GM23338 (cell line): ENCODE results near the gene GCN1. TPM values are rescaled to one million over a fixed set of nuclear protein-coding genes. Genes with fewer than 3 reads are reported as not detected.
A peak's percentile ranks its signal among the peaks of the same experiment; 100 is the strongest.

ENCODE experiments used
- ATAC-seq: fragments of 200-7000 bp; cut with Tn5 transposase; 3 replicates; pipeline ENCODE4 v1.9.1; 2020
- DNase-seq: peaks from one replicate; pipeline ENCODE4 v3.0.0-alpha.2; 2015; ENCODE audit warnings: low spot score
- H2AFZ ChIP-seq: fragments of 200-600 bp; sonication (generic); 2 replicates; pipeline ENCODE4 v1.8.0; 2016; ENCODE audit warnings: antibody characterized with exemption, mild to moderate bottlenecking, moderate library complexity
- H3F3A ChIP-seq: fragments of 200-600 bp; sonication (generic); replicated peaks from 2 replicates; pipeline ENCODE4 v1.8.0; 2017; ENCODE audit warnings: antibody characterized with exemption, mixed run types, low read depth
- H3K27ac ChIP-seq: fragments of 200-600 bp; sonication (generic); 2 replicates; pipeline ENCODE4 v1.6.1; 2016; ENCODE audit warnings: low read depth
- H3K27me3 ChIP-seq: fragments of 200-600 bp; sonication (generic); 2 replicates; pipeline ENCODE4 v1.8.0; 2016; ENCODE audit warnings: mild to moderate bottlenecking, mixed run types, moderate library complexity; ENCODE audit not compliant: insufficient read depth
- H3K36me3 ChIP-seq: fragments of 200-600 bp; sonication (generic); 2 replicates; pipeline ENCODE4 v1.8.0; 2016; ENCODE audit warnings: mild to moderate bottlenecking; ENCODE audit not compliant: insufficient read depth
- H3K4me1 ChIP-seq: fragments of 200-600 bp; sonication (generic); 2 replicates; pipeline ENCODE4 v1.8.0; 2016; ENCODE audit warnings: mild to moderate bottlenecking, moderate library complexity; ENCODE audit not compliant: insufficient read depth
- H3K4me2 ChIP-seq: fragments of 200-600 bp; sonication (generic); 2 replicates; pipeline ENCODE4 v1.7.1; 2017; ENCODE audit warnings: mixed run types
- H3K4me3 ChIP-seq: fragments of 200-600 bp; sonication (generic); 2 replicates; pipeline ENCODE4 v1.6.1; 2016; ENCODE audit warnings: mixed run types
- H3K79me2 ChIP-seq: fragments of 200-600 bp; sonication (generic); replicated peaks from 2 replicates; pipeline ENCODE4 v1.8.0; 2017; ENCODE audit warnings: mild to moderate bottlenecking; ENCODE audit not compliant: insufficient read depth
- H3K9me2 ChIP-seq: fragments of 200-600 bp; sonication (generic); 2 replicates; pipeline ENCODE4 v1.8.0; 2017; ENCODE audit not compliant: insufficient read depth
- H4K20me1 ChIP-seq: fragments of 200-600 bp; sonication (generic); replicated peaks from 2 replicates; pipeline ENCODE4 v1.8.0; 2017; ENCODE audit warnings: mild to moderate bottlenecking; ENCODE audit not compliant: insufficient read depth
- H3K27ac Mint-ChIP-seq: 2 replicates; pipeline ENCODE4 v1.8.0; 2020; ENCODE audit warnings: inconsistent platforms, mild to moderate bottlenecking, moderate library complexity, mixed read lengths
- H3K27me3 Mint-ChIP-seq: 3 replicates; pipeline ENCODE4 v1.8.0; 2022; ENCODE audit warnings: low read depth, mild to moderate bottlenecking, moderate library complexity, mixed read lengths, inconsistent platforms; ENCODE audit not compliant: insufficient read depth, poor library complexity
- H3K36me3 Mint-ChIP-seq: 3 replicates; pipeline ENCODE4 v1.8.0; 2021; ENCODE audit warnings: low read depth, mild to moderate bottlenecking, inconsistent platforms, moderate library complexity, mixed read lengths
- H3K4me1 Mint-ChIP-seq: 3 replicates; pipeline ENCODE4 v1.8.0; 2020; ENCODE audit warnings: mild to moderate bottlenecking, inconsistent platforms, mixed read lengths
- H3K4me3 Mint-ChIP-seq: 3 replicates; pipeline ENCODE4 v1.8.0; 2021; ENCODE audit warnings: moderate library complexity, mild to moderate bottlenecking, inconsistent platforms, mixed read lengths
- H3K9me3 Mint-ChIP-seq: 3 replicates; pipeline ENCODE4 v1.8.0; 2020; ENCODE audit warnings: moderate library complexity, mild to moderate bottlenecking, inconsistent platforms, mixed read lengths
- CREB1 ChIP-seq: fragments of 250-450 bp; sonication (Bioruptor Pico); IDR thresholded peaks from 2 replicates; pipeline ENCODE4 v1.5.0; 2020; ENCODE audit warnings: low read depth, mild to moderate bottlenecking, moderate library complexity
- STAT1 ChIP-seq: IDR thresholded peaks from one replicate; pipeline ENCODE4 v1.6.1; 2016; ENCODE audit warnings: antibody characterized with exemption; ENCODE audit not compliant: unreplicated experiment
- ZNF114 ChIP-seq: fragments of 250-450 bp; sonication (Bioruptor Pico); IDR thresholded peaks from 2 replicates; pipeline ENCODE4 v1.5.0; 2020; ENCODE audit warnings: mild to moderate bottlenecking, moderate library complexity
- ZNF331 ChIP-seq: fragments of 250-450 bp; sonication (Bioruptor Pico); IDR thresholded peaks from 2 replicates; pipeline ENCODE4 v1.5.0; 2020; ENCODE audit warnings: low read depth, mild to moderate bottlenecking, moderate library complexity
- polyA plus RNA-seq: library from polyadenylated mRNA; unstranded; fragments of >200 nt; fragmentation: Nextera tagmentation; extraction: Ambion mirVana; gene quantifications from 2 replicates; pipeline ENCODE4 v1.2.1, GENCODE V29; 2016
- total RNA-seq: library from RNA; depleted of rRNA; stranded (reverse); fragments of >200 nt; shearing (Covaris generic); gene quantifications from 2 replicates; pipeline ENCODE4 v1.2.3, GENCODE V29; 2014
- TF ChIP-seq, protein P1 (sequence below): IDR thresholded peaks from one replicate; pipeline ENCODE4 v1.6.1; 2018; ENCODE audit warnings: antibody characterized with exemption; ENCODE audit not compliant: unreplicated experiment

GCN1 gene
- total and polyA plus RNA-seq, 2 experiments from 2014 or later = 18.0 to 177 TPM

DNA sequence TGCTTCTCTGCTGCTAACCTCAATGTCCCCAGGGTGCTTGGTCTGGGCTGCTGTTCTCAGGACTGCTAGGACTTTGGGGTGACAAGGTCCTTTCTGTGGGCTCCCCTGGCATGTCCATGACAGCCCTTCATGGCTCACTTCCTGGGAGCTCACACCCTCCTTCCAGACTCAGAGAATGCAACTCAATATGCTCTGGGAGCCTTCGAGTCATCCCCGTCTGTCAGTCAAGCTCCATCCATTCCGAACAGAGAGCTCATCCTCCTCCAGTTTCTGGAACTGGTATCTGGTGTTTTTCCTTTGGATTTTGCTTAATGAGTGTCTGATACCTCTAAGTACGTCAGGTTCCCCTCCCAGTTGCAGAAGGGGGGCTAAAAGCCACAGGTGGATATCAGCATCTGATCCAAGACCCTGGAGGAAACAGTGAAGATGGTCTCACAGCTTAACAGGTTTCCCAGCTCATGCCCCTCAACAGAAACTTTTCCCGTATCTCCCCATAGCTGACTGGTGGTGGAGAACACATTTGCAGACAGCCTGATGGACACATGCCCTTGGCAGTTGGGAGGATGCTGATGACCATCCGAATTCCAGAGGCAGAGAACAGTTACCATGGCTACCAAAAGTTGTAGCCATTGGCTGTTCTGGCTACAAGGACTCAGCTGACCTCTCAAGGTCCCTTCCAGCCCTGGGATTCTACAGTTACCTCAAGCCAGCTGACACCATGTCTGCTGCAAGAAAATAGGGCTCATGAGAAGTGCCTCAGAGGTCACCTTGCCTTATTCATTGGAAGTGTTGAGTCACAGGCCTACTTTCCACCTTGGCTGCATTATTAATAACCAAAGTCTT lies 68.5 kb downstream of the GCN1 start:
- no peak for TF ChIP-seq ZNF331 (CRISPR knock-in tag)
- TF ChIP-seq ZNF114 = no peak
- H3K4me1 Mint-ChIP-seq = peaks cover 22% of the 10 kb centered on the region

DNA sequence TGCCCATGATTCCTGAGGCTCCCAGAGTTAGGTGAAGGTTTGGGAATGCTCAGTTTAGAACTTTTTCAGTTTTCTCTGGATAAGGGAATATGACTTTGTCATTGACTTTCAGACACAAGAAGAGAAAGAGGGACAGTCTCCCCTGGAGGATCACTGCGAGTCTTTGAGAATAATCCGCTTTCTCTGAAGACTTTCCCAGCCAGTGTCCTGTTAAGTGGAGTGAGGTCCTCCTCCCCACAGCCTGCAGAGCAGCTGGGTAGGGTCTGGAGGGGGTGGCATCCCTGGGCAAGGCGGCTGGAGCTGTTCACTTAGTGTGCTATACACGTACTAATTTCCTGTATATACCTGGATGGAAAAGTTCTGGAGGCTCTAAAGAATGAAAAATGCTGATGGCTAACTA lies 69.5 kb downstream of the GCN1 start:
- no peak for DNase-seq
- Histone ChIP-seq H3K4me2 (no peak overlapping the region), H3F3A (peaks cover 14% of the 10 kb centered on the region; the same call in 1 of the 2 replicates), H3K27me3 (no peaks in the 10 kb centered on the region), H3K27ac (peak overlapping the region; percentile 50; the same call in 1 of the 2 replicates), H3K36me3 (peaks cover 27% of the 10 kb centered on the region), H3K9me2 (no peaks in the 10 kb centered on the region), H3K79me2 (no peaks in the 10 kb centered on the region), H4K20me1 (peaks cover 15% of the 10 kb centered on the region), H3K4me3 (no peak overlapping the region), H2AFZ (no peak overlapping the region), H3K4me1 (peaks cover 11% of the 10 kb centered on the region)
- H3K27me3 Mint-ChIP-seq = peaks cover 2% of the 10 kb centered on the region
- H3K9me3 Mint-ChIP-seq = no peaks in the 10 kb centered on the region
- H3K27ac Mint-ChIP-seq = no peak overlapping the region; the same call in 1 of the 2 replicates
- H3K36me3 Mint-ChIP-seq = peaks cover 45% of the 10 kb centered on the region
- no peak for ATAC-seq
- no peak for TF ChIP-seq CREB1 (CRISPR knock-in tag)
- TF ChIP-seq STAT1 = no peak
- TF ChIP-seq, protein P1, sequence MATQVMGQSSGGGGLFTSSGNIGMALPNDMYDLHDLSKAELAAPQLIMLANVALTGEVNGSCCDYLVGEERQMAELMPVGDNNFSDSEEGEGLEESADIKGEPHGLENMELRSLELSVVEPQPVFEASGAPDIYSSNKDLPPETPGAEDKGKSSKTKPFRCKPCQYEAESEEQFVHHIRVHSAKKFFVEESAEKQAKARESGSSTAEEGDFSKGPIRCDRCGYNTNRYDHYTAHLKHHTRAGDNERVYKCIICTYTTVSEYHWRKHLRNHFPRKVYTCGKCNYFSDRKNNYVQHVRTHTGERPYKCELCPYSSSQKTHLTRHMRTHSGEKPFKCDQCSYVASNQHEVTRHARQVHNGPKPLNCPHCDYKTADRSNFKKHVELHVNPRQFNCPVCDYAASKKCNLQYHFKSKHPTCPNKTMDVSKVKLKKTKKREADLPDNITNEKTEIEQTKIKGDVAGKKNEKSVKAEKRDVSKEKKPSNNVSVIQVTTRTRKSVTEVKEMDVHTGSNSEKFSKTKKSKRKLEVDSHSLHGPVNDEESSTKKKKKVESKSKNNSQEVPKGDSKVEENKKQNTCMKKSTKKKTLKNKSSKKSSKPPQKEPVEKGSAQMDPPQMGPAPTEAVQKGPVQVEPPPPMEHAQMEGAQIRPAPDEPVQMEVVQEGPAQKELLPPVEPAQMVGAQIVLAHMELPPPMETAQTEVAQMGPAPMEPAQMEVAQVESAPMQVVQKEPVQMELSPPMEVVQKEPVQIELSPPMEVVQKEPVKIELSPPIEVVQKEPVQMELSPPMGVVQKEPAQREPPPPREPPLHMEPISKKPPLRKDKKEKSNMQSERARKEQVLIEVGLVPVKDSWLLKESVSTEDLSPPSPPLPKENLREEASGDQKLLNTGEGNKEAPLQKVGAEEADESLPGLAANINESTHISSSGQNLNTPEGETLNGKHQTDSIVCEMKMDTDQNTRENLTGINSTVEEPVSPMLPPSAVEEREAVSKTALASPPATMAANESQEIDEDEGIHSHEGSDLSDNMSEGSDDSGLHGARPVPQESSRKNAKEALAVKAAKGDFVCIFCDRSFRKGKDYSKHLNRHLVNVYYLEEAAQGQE = no peak
- H3K4me1 Mint-ChIP-seq = peaks cover 27% of the 10 kb centered on the region
- H3K4me3 Mint-ChIP-seq = no peak overlapping the region

More for the DNA sequence above, 68.5 kb downstream of the GCN1 start:
- Histone ChIP-seq H3K4me2 (no peak overlapping the region), H3K27me3 (no peaks in the 10 kb centered on the region), H3F3A (peaks cover 14% of the 10 kb centered on the region; the same call in 1 of the 2 replicates), H3K9me2 (no peaks in the 10 kb centered on the region), H3K36me3 (peaks cover 31% of the 10 kb centered on the region), H3K27ac (peak overlapping the region; percentile 50; the same call in 1 of the 2 replicates), H3K4me3 (no peak overlapping the region), H4K20me1 (peaks cover 15% of the 10 kb centered on the region), H2AFZ (no peak overlapping the region), H3K4me1 (peaks cover 11% of the 10 kb centered on the region), H3K79me2 (no peaks in the 10 kb centered on the region)
- peaks cover 5% of the 10 kb centered on the region for H3K27me3 Mint-ChIP-seq
- H3K27ac Mint-ChIP-seq = peak overlapping the region; percentile 85
- DNase-seq (peak; percentile 38), ATAC-seq (no peak; the same call in 2 of the 3 replicates)
- no peaks in the 10 kb centered on the region for H3K9me3 Mint-ChIP-seq
- no peak overlapping the region; the same call in 2 of the 3 replicates for H3K4me3 Mint-ChIP-seq
- H3K36me3 Mint-ChIP-seq = peaks cover 54% of the 10 kb centered on the region
